Hippocampal formation (tissue), 2 donors: ENCODE results near the gene TXNDC8.
"Not testable (repeated sequence)": the region's sequence is repeated elsewhere in the genome, so short reads cannot be mapped to it uniquely, and the experiment has no call there.

Experiments
- DNase-seq, 2 donors: peaks; one replicate each; lab custom pipeline; 2025; lab: John Stamatoyannopoulos, UW

Gene TXNDC8

GRCh38 chr9:110337727-110338126, at the start of gene TXNDC8:
TSS of gene TXNDC8 (minus strand) at chr9:110337863.
- DNase-seq: no peak

- no peak for DNase-seq
Observed at GRCh38 chr9:110383491-110383890, 45.8 kb upstream of the TXNDC8 start.

DNA sequence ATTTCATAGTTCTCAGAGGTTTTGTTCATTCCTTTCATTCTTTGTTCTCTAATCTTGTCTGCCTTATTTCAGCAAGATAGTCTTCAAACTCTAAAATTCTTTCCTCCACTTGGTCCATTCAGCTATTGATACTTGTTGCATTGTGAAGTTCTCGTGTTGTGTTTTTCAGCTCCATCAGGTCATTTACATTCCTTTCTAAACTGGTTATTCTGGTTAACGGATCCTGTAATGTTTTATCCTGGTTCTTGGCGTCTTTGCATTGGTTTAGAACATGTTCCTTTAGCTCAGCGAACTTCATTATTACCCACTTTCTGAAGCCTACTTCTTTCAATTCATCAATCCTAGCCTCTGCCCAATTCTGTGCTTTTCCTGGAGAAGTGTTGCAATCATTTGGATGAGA, 45.1 kb upstream of the TXNDC8 start:
- no peak for DNase-seq

DNA sequence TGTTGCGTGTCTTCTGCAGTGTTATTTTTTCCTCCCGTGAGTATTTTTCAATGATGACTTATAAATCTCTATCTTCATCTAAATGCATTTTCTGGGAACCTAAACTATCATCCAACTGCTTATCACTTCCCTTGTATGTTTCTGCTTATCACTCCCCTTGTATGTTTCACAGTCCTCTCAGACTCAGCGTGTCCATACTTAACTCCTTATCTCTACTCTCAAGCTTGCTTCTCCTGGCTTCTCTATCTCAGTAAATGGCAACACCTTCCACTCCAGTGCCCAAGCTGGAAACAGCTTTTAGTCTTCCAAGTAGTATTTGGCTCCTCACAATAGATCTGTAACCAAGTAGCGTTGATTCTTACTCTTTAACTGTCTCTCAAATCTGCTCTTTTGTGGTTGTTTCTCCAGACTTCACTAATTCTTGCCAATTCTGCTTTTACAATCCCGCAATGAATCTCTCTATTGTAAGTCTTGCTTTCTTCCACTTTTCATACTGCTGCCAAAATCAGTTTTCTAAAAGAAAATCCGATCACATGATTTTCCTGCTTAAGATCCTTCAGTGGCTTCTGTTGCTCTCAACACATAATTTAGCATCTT, 33.8 kb upstream of the TXNDC8 start:
- peak in 1 of 2 donors; percentile 14 for DNase-seq

GRCh38 chr9:110370315-110370714, 32.7 kb upstream of the TXNDC8 start:
- no peak for DNase-seq

GRCh38 chr9:110364451-110364850, 26.8 kb upstream of the TXNDC8 start:
- DNase-seq: no peak

DNA sequence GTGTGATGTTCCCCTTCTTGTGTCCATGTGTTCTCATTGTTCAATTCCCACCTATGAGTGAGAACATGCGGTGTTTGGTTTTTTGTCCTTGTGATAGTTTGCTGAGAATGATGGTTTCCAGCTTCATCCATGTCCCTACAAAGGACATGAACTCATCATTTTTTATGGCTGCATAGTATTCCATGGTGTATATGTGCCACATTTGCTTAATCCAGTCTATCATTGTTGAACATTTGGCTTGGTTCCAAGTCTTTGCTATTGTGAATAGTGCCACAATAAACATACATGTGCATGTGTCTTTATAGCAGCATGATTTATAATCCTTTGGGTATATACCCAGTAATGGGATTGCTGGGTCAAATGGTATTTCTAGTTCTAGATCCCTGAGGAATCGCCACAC, 21.3 kb upstream of the TXNDC8 start:
- not testable (repeated sequence) for DNase-seq

- no peak for DNase-seq
Observed at GRCh38 chr9:110357505-110357904, 19.8 kb upstream of the TXNDC8 start.

DNA sequence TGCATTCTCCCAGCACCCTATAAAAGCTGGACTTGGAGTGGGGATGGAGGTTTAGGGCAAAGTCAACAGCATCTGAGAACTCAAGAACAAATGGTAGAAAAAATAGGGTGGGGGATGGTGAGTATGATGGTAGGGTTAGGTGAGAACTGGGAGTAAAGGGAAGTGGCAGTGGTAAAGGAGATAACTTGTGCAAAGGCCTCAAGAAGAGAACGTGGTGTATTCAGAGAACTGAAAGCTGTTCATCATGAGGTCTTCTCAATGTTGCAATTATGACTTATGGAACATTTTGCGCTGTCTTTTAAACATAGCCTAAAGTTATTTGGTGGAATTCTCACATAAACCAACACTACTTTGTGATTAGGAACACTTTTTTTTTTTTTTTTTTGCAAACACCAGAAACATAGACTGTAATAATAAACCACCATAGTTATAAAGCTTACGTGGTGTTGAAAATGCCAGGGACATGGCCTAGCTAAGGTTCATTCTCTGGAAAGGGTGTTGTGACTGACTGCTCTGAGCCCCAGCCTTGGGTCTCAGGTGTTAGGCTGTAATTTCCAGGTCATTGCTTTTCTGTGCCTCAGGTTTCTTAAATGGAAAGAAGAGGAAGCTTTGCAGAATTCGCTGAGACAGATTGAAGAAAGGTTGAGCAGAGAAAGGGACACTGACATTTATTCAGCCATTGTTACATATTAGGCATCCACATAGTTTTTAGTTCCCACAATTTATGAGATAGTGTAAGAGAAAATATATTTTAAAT, 19.2 kb upstream of the TXNDC8 start:
- DNase-seq: no peak

DNA sequence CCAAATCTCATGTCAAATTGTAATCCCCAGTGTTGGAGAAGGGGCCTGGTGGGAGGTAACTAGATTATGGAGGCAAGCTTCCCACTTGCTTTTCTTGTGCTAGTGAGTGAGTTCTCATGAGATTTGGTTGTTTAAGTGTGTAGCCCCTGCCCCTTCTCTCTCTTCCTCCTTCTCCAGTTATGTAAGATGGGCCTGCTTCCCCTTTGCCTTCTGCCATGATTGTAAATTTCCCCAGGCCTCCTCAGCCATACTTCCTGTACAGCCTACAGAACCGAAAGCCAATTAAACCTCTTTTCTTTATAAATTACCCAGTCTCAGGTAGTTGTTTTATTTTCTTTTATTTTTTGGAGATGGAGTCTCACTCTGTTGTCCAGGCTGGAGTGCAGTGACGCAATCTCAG, 18.2 kb upstream of the TXNDC8 start:
- no peak for DNase-seq

DNA sequence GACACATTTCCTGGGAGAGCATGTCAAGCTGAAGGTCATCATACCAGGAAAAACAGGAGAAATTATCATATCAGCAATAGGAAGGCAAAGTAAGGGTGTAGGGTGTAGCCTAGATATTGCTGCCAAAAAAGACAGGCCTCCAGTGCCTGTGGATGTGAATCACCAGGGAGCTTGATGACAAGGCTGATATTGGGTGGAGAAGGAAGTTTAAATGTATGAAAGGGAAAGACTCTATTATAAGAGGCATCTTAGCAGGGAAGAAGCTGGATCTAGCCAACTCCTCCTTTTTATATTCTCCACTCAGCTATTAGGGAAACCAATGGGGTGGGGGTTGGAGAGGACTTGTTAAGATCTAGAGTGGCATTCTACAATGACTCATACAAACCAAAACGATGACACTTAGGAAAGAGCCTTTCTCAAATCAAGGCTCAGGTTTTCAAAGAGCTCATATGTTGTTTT, 13.4 kb upstream of the TXNDC8 start:
- peak in 1 of 2 donors; percentile 21 for DNase-seq

GRCh38 chr9:110346325-110346724, 8.7 kb upstream of the TXNDC8 start:
- DNase-seq: no peak

DNA sequence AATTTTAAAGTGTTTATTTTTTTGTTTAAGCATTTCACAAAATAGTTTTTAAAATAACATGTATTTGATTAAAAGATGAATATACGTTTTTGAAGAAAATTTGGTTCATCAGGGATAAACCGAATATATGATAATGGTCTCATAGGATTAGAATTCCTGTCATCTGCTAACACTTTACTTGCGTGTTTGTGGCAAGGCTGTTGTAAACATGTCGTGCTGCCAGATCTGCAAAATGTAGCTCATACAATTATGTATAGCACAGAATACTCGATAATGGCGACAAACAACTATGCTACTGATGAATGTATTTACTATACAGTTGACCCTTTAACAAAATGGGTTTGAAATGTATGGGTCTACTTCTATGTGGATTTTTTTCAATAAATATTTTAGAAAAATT, 7.2 kb upstream of the TXNDC8 start:
- no peak for DNase-seq

DNA sequence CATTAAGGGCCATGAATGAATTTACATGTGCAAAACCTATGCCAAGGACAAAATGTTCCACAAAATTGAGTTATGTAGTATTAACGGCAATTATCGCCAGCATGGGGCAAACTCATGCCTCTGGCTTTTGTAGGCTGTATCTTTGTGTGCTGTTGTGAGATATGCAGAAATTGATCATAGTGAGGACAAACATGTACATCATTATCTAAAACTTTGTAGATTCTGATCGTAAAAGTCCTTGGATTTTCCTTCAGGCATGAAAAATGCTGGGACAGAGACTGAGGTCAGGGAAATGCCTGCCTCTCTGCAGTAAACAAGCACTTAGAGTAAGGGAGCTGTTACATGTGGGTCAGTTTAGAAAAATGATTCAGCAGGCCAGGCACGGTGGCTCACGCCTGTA, 5.9 kb upstream of the TXNDC8 start:
- no peak for DNase-seq

GRCh38 chr9:110340306-110340705, 2.6 kb upstream of the TXNDC8 start:
- peak in 1 of 2 donors; percentile 3 for DNase-seq

DNA sequence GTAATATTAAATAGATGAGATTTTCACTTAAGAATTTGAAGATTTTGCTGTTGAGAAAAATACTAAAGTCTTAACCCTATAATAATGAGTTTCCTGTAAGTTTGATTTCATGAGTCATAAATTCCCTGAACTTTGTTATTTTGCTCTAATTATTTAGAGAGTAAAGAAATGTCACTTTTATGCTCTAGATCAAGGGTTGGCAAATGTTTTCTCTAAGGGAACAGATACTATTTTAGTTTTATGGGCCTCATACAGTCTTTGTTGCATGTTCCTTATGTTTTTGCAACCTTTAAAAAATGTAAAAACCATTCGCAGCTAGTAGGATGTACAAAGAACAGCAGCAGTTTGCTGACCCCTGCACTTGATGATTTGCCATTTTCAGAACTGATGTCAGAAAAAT, 480 bp upstream of the TXNDC8 start:
- no peak for DNase-seq

GRCh38 chr9:110336363-110336762, 1.3 kb downstream of the TXNDC8 start:
- no peak for DNase-seq

- DNase-seq: no peak
Observed at GRCh38 chr9:110334871-110335270, 2.8 kb downstream of the TXNDC8 start.

DNA sequence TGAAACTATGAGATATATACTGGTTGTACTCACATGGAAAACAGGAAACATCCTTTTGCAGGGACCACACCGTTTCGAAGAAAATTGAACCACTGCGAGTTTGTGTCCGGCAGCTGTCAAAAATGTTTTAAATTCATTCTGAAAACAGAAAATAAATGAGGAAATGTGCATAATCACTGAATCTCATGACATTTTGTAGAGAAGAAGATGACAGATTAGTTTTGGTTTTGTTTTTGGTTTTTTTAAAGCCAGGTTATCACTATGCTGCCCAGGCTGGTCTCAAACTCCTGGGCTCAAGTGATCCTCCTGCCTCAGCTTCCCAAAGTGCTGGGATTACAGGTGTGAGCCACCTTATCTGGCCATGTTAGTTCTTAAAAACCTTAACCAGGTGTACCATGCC, 3.5 kb downstream of the TXNDC8 start:
- no peak for DNase-seq

GRCh38 chr9:110332766-110333165, 4.9 kb downstream of the TXNDC8 start:
- DNase-seq: no peak

- DNase-seq: no peak
Observed at GRCh38 chr9:110330484-110331105, 7.1 kb downstream of the TXNDC8 start.

DNA sequence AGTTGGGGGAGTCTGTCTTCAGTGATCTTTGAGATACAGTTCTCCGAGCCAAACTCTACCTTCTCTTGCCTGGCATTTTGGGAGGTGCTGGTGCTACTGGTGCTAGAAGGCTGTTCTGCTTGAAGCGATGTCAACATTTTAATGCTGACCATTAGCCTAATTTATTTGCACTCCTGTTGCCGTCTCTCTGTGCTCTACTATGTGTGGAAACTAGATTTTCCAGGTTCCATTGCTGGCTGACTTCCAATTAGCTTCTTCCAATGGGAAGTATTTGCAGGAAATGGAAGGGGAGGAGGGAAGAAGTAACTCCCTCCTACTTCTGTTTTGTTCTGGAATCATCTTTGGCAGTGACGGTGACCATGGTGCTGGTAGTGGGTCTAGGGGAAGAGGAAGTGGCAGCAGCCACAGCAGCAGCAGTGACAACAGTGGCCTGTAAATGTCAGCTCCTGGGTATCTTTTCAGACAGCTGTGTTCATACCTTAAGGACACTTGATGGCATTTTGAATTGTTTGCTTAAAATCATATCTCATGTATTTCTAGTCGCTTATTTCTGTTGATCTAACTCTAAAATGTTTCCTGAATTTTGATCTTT, 7.9 kb downstream of the TXNDC8 start:
- DNase-seq: no peak

- DNase-seq: no peak
Observed at GRCh38 chr9:110328763-110329162, 8.9 kb downstream of the TXNDC8 start.
